IPS-NIHi7 (cell line): ENCODE data around the gene DYNLT2.
"Not testable (repeated sequence)": the region's sequence is repeated elsewhere in the genome, so short reads cannot be mapped to it uniquely, and the experiment has no call there.

Experiments
- DNase-seq: peaks from one replicate; pipeline ENCODE4 v3.0.0; 2012; ENCODE audit warnings: mixed read lengths; ENCODE audit errors: extremely low spot score

The DYNLT2 gene

DNA sequence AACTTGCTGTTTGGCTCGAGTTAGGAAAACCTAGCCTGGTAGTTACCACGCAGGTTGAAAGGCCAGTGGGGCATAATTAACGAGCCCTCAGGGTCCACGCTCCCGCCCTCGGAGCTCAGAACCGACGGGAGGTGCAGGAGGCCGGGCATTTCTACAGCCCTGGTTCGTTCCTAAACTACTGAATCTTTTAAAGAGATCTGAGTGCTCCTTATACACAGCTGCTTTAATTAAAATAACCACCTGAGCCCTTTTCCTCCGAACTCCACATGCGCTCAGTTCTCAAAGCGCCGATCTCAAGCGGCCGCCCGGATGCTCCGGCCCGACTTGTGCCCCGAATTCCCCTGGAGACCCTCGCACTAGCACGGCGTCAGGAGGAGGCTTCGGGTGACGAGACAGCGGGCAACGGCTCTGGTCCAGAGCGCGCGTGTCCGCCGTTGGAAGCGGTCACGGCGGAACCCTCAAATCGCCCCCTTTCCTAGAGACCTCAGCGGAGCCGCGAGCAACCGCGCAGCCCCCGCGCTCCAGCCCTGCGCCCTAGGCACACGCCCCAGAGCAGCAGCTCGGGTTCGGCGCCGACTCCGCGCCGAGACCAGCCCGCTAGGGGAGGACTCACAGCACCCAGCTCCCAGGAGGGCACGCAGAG lies 49.9 kb downstream of the DYNLT2 start:
- DNase-seq = no peak

DNA sequence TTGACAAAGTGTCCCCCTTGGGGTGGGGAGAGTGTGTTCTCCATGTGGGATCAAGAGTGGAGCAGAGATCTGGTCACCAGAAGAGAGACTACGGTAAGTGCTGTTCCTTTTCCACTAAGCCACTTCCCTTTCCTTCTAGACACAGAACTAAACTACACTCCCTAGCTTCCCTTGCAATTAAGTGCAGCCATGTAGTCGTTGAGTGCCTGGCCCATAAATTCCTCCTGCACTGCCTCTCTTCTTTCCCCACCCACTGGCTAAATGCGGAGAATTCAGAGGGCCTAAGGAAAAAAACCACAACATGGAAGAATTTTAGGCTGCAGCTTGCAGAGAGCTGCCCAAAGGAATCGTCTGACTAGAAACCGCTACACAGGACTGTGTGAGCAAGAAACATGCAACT lies 51.1 kb downstream of the DYNLT2 start:
- no peak for DNase-seq

DNA sequence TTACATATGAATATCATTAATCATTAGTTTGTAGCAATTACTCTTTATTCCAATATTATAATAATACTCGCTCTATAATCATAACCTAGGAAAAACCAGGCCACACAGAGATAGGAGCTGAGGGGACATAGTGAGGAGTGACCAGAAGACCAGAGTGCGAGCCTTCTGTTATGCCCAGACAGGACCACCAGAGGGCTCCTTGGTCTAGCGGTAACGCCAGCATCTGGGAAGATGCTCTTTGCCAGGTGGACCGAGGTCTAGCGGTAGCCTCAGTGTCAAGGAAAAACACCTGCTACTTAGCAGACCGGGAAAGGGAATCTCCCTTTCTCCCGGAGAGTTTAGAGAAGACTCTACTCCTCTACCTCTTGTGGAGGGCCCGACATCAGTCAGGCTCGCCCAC lies 54.3 kb downstream of the DYNLT2 start:
- not testable (repeated sequence) for DNase-seq

DNA sequence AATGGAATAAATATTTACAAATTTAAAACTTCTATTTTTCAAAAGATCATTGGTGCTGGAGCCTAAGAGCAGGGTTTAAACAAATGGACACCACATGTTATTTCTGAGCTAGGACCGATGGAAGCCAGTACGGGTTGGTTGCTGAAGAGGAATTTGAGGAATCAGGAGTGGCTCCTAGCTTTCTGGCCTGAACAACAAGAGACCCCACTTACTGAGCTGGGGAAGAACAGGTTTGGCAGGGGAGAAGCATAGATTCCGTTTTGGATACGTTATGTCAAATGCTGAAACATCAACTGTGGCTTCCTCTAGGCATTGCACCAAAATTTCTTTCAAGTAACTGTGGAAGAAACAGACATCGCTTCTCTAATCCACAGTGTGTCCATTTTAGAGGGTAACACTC lies 56.2 kb downstream of the DYNLT2 start:
- DNase-seq = no peak

DNA sequence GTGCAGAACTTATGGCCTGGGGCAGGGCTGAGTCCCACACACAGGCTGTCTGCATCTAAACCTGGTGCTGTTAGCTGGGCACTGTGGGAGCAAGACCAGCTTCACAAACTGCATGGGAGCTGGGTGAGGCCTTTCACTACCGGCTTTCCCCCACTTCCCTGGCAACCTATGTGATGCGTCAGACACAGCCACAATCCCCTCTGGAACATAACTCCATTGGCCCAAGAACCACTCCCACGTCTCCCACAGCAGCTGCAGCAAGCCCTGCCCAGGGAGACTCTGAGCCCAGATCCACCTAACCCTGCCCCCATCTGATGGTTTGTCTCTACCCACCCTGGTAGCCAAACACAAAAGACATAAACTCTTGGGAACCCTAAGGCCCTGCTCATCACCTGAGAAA lies 58.9 kb downstream of the DYNLT2 start:
- DNase-seq = no peak

DNA sequence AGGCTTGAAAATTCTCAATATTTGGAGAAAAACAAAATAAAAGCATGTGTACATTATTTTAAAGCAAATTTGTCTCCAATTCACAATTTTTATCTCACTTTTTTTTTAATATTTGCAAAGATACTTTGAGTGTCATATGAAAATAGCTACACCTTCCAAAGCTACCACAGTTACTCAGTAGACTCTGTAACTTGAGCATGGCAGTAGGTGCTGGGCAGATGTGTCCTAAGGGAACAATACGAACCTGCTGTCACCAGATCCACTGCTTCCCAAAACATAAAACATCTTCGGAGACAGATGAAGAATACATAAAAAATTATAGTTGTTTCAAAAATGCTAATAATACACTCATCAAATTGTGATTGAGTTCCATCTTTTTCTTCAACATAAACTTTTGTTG lies 60.1 kb downstream of the DYNLT2 start:
- no peak for DNase-seq
